Measurements from ENCODE around the gene PDE11A.

DNA sequence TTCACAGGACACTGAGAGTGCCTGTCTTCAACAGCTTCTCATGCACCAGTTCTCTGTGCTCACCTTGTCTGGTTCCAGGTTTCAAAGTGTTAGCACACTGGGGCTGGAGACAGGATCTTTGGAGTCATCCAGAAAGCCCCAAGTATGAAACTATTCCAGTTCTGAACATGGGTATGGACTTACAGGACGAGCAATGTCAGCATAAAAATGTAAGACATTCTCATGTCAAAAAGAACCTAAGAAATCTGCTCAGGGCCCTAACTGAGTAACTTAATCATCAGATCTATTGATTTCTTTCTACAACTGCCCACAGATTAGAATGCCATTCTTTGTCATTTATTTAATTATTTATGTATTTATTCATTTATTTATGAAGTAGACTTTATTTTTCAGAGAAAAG is 495.5 kb downstream of the PDE11A start:
- TF ChIP-seq, protein P1, sequence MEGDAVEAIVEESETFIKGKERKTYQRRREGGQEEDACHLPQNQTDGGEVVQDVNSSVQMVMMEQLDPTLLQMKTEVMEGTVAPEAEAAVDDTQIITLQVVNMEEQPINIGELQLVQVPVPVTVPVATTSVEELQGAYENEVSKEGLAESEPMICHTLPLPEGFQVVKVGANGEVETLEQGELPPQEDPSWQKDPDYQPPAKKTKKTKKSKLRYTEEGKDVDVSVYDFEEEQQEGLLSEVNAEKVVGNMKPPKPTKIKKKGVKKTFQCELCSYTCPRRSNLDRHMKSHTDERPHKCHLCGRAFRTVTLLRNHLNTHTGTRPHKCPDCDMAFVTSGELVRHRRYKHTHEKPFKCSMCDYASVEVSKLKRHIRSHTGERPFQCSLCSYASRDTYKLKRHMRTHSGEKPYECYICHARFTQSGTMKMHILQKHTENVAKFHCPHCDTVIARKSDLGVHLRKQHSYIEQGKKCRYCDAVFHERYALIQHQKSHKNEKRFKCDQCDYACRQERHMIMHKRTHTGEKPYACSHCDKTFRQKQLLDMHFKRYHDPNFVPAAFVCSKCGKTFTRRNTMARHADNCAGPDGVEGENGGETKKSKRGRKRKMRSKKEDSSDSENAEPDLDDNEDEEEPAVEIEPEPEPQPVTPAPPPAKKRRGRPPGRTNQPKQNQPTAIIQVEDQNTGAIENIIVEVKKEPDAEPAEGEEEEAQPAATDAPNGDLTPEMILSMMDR (IDR thresholded peaks at IDR 0.05): no peak
- TF ChIP-seq POLR2A (IDR thresholded peaks at IDR 0.05): no peak
- no peak for TF ChIP-seq POLR2AphosphoS5 (IDR thresholded peaks at IDR 0.05)
